ENCODE data around the gene ZNF444. TPM values are rescaled to one million over a fixed set of nuclear protein-coding genes. Genes with fewer than 3 reads are reported as not detected.
"Not testable (repeated sequence)": the region's sequence is repeated elsewhere in the genome, so short reads cannot be mapped to it uniquely, and the experiment has no call there.

The ZNF444 gene
- polyA plus RNA-seq, 4 donors: 20.1 to 40.6 (median 25.3) TPM

DNA sequence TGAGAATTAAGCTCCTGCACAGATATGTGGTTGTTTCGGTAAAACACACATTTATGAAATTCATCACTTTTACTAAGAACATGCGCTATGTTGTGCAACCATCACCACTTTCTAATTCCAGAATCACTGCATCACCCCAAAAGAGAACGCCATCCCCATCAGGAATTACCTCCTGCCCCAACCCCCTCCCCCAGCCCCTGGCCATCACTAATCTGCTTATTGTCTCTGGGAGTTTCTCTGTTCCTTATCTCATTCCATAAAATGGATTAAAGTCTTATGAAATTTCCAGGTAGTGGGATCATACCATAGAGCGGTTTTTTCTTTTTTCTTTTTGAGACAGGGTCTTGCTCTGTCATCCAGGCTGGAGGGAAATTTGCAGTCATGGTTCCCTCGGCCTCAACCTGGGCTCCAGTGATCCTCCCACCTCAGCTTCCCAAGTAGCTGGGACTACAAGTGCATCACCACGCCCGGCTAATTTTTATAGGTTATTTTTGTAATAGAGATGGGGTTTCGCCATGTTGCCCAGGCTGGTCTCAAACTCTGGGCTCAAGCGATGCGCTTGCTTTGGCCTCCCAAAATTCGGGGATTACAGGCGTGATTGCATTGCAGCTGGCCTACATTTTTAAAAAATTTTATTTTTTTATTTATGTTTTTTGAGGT lies 53.0 kb downstream of the ZNF444 start:
- no peaks in the 10 kb centered on the region for H3K36me3 ChIP-seq (ENCODE audit: control insufficient read depth in 3 of 3, insufficient read depth in 2 of 3, low read depth in 1 of 3, low read length in 3 of 3)
- no peak for DNase-seq
- H3K27me3 ChIP-seq (ENCODE audit: control insufficient read depth in 3 of 3, insufficient read depth in 3 of 3, low read length in 3 of 3): no peaks in the 10 kb centered on the region
- no peak overlapping the region for H3K4me3 ChIP-seq (ENCODE audit: low read depth in 1 of 3, low read length in 3 of 3)
- no peak overlapping the region for H3K27ac ChIP-seq (ENCODE audit: low read depth in 1 of 3, low read length in 2 of 3)
- 84 to 90% (median 86%) methylated on average over 12 of the region's 12 CpGs for WGBS, 3 donors
- H3K4me1 ChIP-seq (ENCODE audit: control insufficient read depth in 3 of 3, insufficient read depth in 2 of 3, low read depth in 1 of 3, low read length in 2 of 3): no peaks in the 10 kb centered on the region
- H3K9me3 ChIP-seq (ENCODE audit: control insufficient read depth in 2 of 2, insufficient read depth in 1 of 2, low read depth in 1 of 2, low read length in 1 of 2): no peaks in the 10 kb centered on the region
- no peak for FAIRE-seq

DNA sequence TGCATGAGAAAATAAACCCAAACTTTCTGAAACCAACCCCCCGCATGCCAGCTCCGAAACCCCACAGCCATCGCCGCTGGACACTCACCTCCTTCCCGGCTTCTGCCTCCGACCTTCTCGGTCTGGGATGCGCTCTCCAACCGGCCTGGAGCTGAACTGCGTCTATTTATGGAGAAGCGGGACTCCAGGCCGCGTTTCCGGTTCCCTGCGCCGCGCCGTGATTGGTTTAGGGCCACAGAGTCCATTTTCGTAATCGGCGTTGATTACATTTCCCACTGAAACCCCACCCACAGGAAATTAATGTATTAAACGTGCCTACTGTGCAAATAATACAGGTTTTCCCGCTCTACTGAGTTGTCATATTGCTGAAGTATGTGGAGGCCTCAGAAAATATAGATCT lies 56.6 kb downstream of the ZNF444 start, which contains the start of gene ZSCAN5B:
TSS of gene ZSCAN5B (minus strand) at position 138 of the 400 bp plus-strand sequence. CDS start 4,731 bp downstream, outside the sequence.
- not testable (repeated sequence) for FAIRE-seq; H3K27ac ChIP-seq (ENCODE audit: low read depth in 1 of 3, low read length in 2 of 3)

DNA sequence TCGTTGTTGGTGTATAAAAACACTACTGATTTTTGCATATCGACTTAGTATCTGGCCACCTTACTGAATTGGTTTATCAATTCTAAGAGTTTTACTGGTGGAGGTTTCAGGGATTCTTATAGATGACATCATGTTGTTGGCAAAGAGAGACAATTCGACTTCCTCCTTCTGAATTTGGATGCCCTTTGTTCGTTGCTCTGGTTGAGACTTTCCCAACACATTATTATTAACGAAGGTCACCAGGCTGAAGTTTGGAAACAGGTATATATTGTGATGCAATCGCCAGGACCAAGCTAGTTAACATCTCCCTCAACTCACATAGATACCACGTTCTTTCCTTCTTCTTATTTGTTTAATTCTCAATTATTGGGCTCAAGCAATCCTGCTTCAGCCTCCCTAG lies 58.6 kb downstream of the ZNF444 start:
- no peak for FAIRE-seq

More for the DNA sequence above, 56.6 kb downstream of the ZNF444 start, which contains the start of gene ZSCAN5B:
- H3K9me3 ChIP-seq (ENCODE audit: control insufficient read depth in 2 of 2, insufficient read depth in 1 of 2, low read depth in 1 of 2, low read length in 1 of 2); H3K4me1 ChIP-seq (ENCODE audit: control insufficient read depth in 3 of 3, insufficient read depth in 2 of 3, low read depth in 1 of 3, low read length in 2 of 3); H3K27me3 ChIP-seq (ENCODE audit: control insufficient read depth in 3 of 3, insufficient read depth in 3 of 3, low read length in 3 of 3); H3K36me3 ChIP-seq (ENCODE audit: control insufficient read depth in 3 of 3, insufficient read depth in 2 of 3, low read depth in 1 of 3, low read length in 3 of 3); H3K4me3 ChIP-seq (ENCODE audit: low read depth in 1 of 3, low read length in 3 of 3); DNase-seq: not testable (repeated sequence)
- 88 to 92% (median 91%) methylated on average over 22 to 23 of the region's 23 CpGs for WGBS, 3 donors

GRCh38 chr19:56201973-56202372 lies 60.9 kb downstream of the ZNF444 start, which contains the start of gene ZSCAN5C:
Gene ZSCAN5C (plus strand): TSS chr19:56202273. CDS start chr19:56205914, 3,641 bp downstream.
- Histone ChIP-seq H3K4me1 (ENCODE audit: control insufficient read depth in 3 of 3, insufficient read depth in 2 of 3, low read depth in 1 of 3, low read length in 2 of 3) (no peaks in the 10 kb centered on the region), H3K27me3 (ENCODE audit: control insufficient read depth in 3 of 3, insufficient read depth in 3 of 3, low read length in 3 of 3) (no peaks in the 10 kb centered on the region), H3K4me3 (ENCODE audit: low read depth in 1 of 3, low read length in 3 of 3) (no peak within 1 kb of the TSS), H3K9me3 (ENCODE audit: control insufficient read depth in 2 of 2, insufficient read depth in 1 of 2, low read depth in 1 of 2, low read length in 1 of 2) (no peaks in the 10 kb centered on the region), H3K27ac (ENCODE audit: low read depth in 1 of 3, low read length in 2 of 3) (no peak within 1 kb of the TSS), H3K36me3 (ENCODE audit: control insufficient read depth in 3 of 3, insufficient read depth in 2 of 3, low read depth in 1 of 3, low read length in 3 of 3) (no peaks in the 10 kb centered on the region)
- 55 to 62% (median 57%) methylated on average over 3 of the region's 3 CpGs for WGBS, 3 donors
- FAIRE-seq: no peak
- DNase-seq: no peak

More for the DNA sequence above, 58.6 kb downstream of the ZNF444 start:
- no peak for DNase-seq
- H3K27ac ChIP-seq (ENCODE audit: low read depth in 1 of 3, low read length in 2 of 3): no peak overlapping the region
- H3K4me1 ChIP-seq (ENCODE audit: control insufficient read depth in 3 of 3, insufficient read depth in 2 of 3, low read depth in 1 of 3, low read length in 2 of 3): no peaks in the 10 kb centered on the region
- H3K4me3 ChIP-seq (ENCODE audit: low read depth in 1 of 3, low read length in 3 of 3): no peak overlapping the region
- no peaks in the 10 kb centered on the region for H3K27me3 ChIP-seq (ENCODE audit: control insufficient read depth in 3 of 3, insufficient read depth in 3 of 3, low read length in 3 of 3)
- H3K36me3 ChIP-seq (ENCODE audit: control insufficient read depth in 3 of 3, insufficient read depth in 2 of 3, low read depth in 1 of 3, low read length in 3 of 3): no peaks in the 10 kb centered on the region
- WGBS, 3 donors: 44 to 70% (median 45%) methylated on average over 7 of the region's 7 CpGs
- no peaks in the 10 kb centered on the region for H3K9me3 ChIP-seq (ENCODE audit: control insufficient read depth in 2 of 2, insufficient read depth in 1 of 2, low read depth in 1 of 2, low read length in 1 of 2)

- H3K36me3 ChIP-seq (ENCODE audit: control insufficient read depth in 3 of 3, insufficient read depth in 2 of 3, low read depth in 1 of 3, low read length in 3 of 3); H3K4me3 ChIP-seq (ENCODE audit: low read depth in 1 of 3, low read length in 3 of 3); FAIRE-seq; H3K27ac ChIP-seq (ENCODE audit: low read depth in 1 of 3, low read length in 2 of 3); DNase-seq; H3K9me3 ChIP-seq (ENCODE audit: control insufficient read depth in 2 of 2, insufficient read depth in 1 of 2, low read depth in 1 of 2, low read length in 1 of 2); H3K27me3 ChIP-seq (ENCODE audit: control insufficient read depth in 3 of 3, insufficient read depth in 3 of 3, low read length in 3 of 3); H3K4me1 ChIP-seq (ENCODE audit: control insufficient read depth in 3 of 3, insufficient read depth in 2 of 3, low read depth in 1 of 3, low read length in 2 of 3): not testable (repeated sequence)
- 79 to 95% (median 89%) methylated on average over 4 to 5 of the region's 5 CpGs for WGBS, 3 donors
These were observed 66.5 kb downstream of the ZNF444 start for GRCh38 chr19:56207581-56207980.

- Histone ChIP-seq H3K4me1 (ENCODE audit: control insufficient read depth in 3 of 3, insufficient read depth in 2 of 3, low read depth in 1 of 3, low read length in 2 of 3) (no peaks in the 10 kb centered on the region), H3K4me3 (ENCODE audit: low read depth in 1 of 3, low read length in 3 of 3) (no peak overlapping the region), H3K27me3 (ENCODE audit: control insufficient read depth in 3 of 3, insufficient read depth in 3 of 3, low read length in 3 of 3) (no peaks in the 10 kb centered on the region), H3K36me3 (ENCODE audit: control insufficient read depth in 3 of 3, insufficient read depth in 2 of 3, low read depth in 1 of 3, low read length in 3 of 3) (no peaks in the 10 kb centered on the region), H3K27ac (ENCODE audit: low read depth in 1 of 3, low read length in 2 of 3) (no peak overlapping the region), H3K9me3 (ENCODE audit: control insufficient read depth in 2 of 2, insufficient read depth in 1 of 2, low read depth in 1 of 2, low read length in 1 of 2) (no peaks in the 10 kb centered on the region)
- WGBS, 3 donors: 87 to 92% (median 90%) methylated on average over 12 of the region's 12 CpGs
- FAIRE-seq (no peak), DNase-seq (no peak)
These were observed 68.0 kb downstream of the ZNF444 start for GRCh38 chr19:56209091-56209490.

DNA sequence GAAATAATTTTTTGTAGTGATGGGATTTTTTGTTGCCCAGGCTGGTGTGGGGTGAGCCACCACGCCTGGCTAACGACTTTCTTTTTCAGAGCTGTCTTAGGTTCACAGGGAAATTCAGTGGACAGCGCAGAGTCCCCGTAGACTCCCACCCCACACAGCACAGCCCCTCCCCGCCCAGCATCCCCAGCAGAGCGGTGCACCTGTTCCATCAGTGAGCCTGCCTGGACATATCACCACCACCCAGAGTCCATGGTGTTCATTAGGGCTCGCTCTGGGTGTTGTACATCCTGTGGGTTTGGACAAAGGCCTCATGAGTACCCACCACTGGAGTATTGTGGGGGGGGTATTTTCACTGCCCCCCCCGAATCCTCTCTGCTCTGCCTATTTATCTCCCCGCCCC lies 68.9 kb downstream of the ZNF444 start:
- DNase-seq; H3K4me3 ChIP-seq (ENCODE audit: low read depth in 1 of 3, low read length in 3 of 3); FAIRE-seq; H3K27ac ChIP-seq (ENCODE audit: low read depth in 1 of 3, low read length in 2 of 3); H3K36me3 ChIP-seq (ENCODE audit: control insufficient read depth in 3 of 3, insufficient read depth in 2 of 3, low read depth in 1 of 3, low read length in 3 of 3); H3K27me3 ChIP-seq (ENCODE audit: control insufficient read depth in 3 of 3, insufficient read depth in 3 of 3, low read length in 3 of 3); H3K9me3 ChIP-seq (ENCODE audit: control insufficient read depth in 2 of 2, insufficient read depth in 1 of 2, low read depth in 1 of 2, low read length in 1 of 2); H3K4me1 ChIP-seq (ENCODE audit: control insufficient read depth in 3 of 3, insufficient read depth in 2 of 3, low read depth in 1 of 3, low read length in 2 of 3): not testable (repeated sequence)
- 84 to 90% (median 86%) methylated on average over 9 of the region's 9 CpGs for WGBS, 3 donors

Data from small intestine (tissue), 7 donors.